Measurements from ENCODE around the gene KRT27.

Gene KRT27

DNA sequence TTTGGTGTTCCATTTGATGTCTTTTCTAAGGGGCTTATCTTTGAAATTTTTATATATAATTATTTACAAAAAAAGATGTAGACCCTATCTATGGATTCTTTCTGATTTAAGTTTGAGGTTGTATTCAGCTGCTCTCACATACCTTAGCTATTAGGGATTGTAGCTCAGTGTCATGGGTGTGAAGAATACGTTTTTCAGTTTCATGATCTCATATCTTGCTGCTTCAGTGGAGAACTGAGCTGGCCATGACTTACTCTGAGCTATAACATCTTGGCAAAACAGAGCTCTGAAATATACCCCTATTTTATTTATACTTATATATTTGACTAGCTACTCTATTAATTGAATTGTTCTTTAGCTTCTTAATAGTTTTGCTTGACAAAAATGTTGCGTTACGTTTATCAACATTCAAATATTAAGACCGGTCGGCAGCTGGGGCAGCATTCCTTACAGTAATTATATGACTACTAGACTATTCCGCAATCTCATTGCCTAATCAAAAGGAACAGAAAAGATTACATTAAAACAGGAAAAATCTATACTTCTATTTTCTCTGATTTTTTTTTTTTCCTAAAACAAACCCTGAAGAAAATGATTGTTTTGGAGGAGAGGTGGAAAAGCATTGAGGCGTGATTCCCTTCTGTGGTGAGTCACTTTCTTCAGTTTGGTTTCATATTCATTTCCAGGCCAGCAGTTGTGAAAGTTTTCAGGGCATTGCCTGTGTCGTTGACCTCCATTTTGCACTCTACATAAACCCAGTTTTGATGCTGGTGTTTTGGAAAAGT, 54.7 kb downstream of the KRT27 start:
- TF ChIP-seq EZH2 (IDR thresholded peaks at IDR 0.05) (no peak), FOXP2 (optimal IDR thresholded peaks at IDR 0.05; ENCODE audit: control extremely low read depth, extremely low read length, insufficient read depth) (no peak), POLR2AphosphoS5 (IDR thresholded peaks at IDR 0.05; ENCODE audit: borderline replicate concordance, low read depth, low read length) (no peak)
- no peak overlapping the region for H3K27ac ChIP-seq
- H3K9me3 ChIP-seq (ENCODE audit: low read depth, low read length), result no peaks in the 10 kb centered on the region
- H3K36me3 ChIP-seq (ENCODE audit: insufficient read depth, low read length), result no peaks in the 10 kb centered on the region
- no peak overlapping the region for H3K4me3 ChIP-seq
- H3K9ac ChIP-seq (ENCODE audit: insufficient read length), result no peak overlapping the region
- DNase-seq (ENCODE audit: low read depth, low spot score), result no peak

DNA sequence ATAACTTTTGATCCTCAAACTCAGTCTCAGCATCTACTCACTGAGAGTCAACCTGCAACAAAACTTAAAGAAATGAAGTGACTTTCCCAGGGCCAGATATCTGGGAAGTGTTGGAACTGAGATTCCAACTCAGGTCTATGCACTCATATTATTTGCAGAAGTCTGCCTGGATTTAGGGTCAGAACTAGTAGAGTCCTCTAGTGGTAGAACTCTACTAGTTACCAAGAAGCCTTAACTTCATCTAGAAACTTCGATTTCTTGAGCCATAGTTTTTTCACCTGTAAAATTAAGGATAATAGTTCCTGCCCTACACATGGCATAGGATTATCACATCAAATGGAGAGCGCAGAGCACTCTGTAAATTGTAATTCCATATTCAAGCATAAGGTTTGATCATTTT, 55.4 kb downstream of the KRT27 start:
- no peak overlapping the region for H3K27ac ChIP-seq
- H3K4me3 ChIP-seq, result no peak overlapping the region
- no peak overlapping the region for H3K9ac ChIP-seq (ENCODE audit: insufficient read length)
- no peaks in the 10 kb centered on the region for H3K9me3 ChIP-seq (ENCODE audit: low read depth, low read length)
- no peak for DNase-seq (ENCODE audit: low read depth, low spot score)
- no peaks in the 10 kb centered on the region for H3K36me3 ChIP-seq (ENCODE audit: insufficient read depth, low read length)
- TF ChIP-seq POLR2AphosphoS5 (IDR thresholded peaks at IDR 0.05; ENCODE audit: borderline replicate concordance, low read depth, low read length) (no peak), FOXP2 (optimal IDR thresholded peaks at IDR 0.05; ENCODE audit: control extremely low read depth, extremely low read length, insufficient read depth) (no peak), EZH2 (IDR thresholded peaks at IDR 0.05) (no peak)

All from SK-N-MC (cell line).